CD4-positive, alpha-beta T cell treated with Interleukin-6 at 100 ng/mL for 8 hours (primary cell): ENCODE results near the gene CCDC88B.

Experiments used
- DNase-seq: peaks from one replicate; pipeline ENCODE4 v3.0.0-alpha.2; 2020; ENCODE audit warnings: mixed read lengths, low spot score

CCDC88B gene

DNA sequence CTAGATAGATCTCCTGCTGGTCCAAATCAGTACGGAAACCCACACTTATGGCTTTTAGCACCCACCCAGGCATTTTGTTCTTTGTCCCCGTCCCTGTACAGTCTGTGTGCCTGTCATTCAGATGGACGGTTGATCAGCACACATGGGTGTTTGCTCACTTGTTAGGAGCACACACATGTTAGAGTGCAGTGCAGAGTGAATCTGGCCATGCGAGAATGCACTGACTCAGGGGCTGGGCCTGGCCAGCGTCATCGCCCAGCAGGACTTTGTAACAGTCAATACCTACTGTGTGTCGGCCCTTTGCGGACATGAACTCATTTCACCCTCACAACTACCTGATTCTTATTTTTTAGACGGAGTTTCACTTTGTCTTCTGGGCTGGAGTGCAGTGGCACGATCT is 22.3 kb downstream of the CCDC88B start:
- no peak for DNase-seq

DNA sequence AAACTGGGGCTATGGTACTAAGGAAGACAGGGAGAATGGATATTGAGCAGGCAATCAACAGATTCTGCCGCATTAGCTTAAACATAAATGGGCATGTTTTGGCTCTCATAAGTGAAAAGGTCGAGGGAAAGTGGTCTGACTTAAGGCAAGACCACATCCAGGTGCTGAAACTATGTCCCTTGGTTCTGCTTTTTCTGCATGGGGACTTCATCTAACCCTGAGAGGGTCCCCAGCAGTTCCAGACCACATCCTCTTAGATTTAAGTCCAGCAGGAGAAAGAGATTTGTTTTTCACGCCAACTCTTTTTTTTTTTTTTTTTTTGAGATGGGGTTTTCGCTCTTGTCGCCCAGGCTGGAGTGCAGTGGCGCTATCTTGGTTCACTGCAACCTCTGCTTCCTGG is 24.4 kb downstream of the CCDC88B start:
- DNase-seq: no peak

GRCh38 chr11:64364911-64365310 is 24.9 kb downstream of the CCDC88B start:
- no peak for DNase-seq

GRCh38 chr11:64366751-64367150 is 26.7 kb downstream of the CCDC88B start:
- DNase-seq: no peak

DNA sequence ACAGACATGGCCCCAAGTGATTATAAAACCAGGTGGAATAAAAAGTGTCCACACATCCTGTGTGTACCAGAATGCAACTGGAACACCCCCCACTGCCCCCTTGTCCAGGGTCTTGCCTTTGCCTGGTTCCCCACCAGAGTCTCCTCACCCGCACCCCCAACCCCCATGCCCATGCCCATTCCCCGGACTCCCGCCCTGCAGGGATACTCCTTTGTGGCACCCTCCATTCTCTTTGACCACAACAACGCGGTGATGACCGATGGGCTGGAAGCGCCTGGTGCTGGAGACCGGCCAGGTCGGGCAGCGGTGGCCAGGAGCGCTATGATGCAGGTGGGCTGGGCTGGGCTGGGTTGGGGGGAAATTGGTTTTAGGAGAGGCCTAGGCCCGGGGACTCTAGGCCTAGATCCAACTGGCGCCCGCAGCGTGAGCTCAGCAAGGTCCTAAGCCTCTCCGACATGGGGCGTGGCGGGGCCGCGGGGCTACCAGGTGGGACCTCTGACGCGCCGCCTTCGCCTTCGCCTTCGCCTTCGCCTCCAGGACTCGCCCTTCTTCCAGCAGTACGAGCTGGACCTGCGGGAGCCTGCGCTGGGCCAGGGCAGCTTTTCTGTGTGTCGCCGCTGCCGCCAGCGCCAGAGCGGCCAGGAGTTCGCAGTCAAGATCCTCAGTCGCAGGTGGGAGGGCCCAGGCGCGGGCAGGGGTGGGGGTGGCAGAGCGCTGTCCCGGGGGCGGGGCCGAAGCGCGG is 28.1 kb downstream of the CCDC88B start:
- no peak for DNase-seq

DNA sequence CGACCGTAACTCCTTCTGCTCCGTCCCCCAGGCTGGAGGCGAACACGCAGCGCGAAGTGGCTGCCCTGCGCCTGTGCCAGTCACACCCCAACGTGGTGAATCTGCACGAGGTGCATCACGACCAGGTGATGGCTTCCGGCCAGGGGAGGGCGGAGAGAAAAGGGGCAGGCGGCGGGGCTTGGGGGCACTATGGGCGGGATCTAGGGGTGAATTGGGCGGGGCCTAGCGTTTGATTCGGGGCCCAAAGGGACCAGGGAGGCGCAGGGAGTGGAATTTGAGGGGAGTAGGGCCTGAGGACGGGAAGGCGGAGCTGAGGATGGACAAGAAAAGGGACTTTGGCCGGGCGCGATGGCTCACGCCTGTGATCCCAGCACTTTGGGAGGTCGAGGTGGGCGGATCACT is 28.7 kb downstream of the CCDC88B start:
- DNase-seq: no peak

- no peak for DNase-seq
Measured at GRCh38 chr11:64369440-64370421, 29.7 kb downstream of the CCDC88B start.

DNA sequence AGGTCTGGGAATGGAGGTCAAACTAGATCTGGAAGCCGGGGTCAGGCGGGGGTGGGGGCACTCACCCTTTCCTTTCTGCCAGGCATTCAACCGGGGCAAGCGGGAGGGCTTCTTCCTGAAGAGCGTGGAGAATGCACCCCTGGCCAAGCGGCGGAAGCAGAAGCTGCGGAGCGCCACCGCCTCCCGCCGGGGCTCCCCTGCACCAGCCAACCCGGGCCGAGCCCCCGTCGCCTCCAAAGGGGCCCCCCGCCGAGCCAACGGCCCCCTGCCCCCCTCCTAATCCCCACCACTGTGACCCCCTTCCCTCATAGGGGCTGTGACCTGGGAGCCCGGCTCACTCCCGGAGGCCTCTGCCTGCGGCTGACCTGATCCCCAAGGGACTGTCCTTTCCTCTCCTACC is 31.2 kb downstream of the CCDC88B start:
- DNase-seq: no peak

- DNase-seq: no peak
Measured at GRCh38 chr11:64372021-64372420, 32.0 kb downstream of the CCDC88B start.

GRCh38 chr11:64372802-64373597 is 33.0 kb downstream of the CCDC88B start:
- DNase-seq: no peak

GRCh38 chr11:64373598-64373974 is 33.6 kb downstream of the CCDC88B start:
- DNase-seq: no peak

GRCh38 chr11:64376071-64376470 is 36.1 kb downstream of the CCDC88B start:
- DNase-seq: no peak

DNA sequence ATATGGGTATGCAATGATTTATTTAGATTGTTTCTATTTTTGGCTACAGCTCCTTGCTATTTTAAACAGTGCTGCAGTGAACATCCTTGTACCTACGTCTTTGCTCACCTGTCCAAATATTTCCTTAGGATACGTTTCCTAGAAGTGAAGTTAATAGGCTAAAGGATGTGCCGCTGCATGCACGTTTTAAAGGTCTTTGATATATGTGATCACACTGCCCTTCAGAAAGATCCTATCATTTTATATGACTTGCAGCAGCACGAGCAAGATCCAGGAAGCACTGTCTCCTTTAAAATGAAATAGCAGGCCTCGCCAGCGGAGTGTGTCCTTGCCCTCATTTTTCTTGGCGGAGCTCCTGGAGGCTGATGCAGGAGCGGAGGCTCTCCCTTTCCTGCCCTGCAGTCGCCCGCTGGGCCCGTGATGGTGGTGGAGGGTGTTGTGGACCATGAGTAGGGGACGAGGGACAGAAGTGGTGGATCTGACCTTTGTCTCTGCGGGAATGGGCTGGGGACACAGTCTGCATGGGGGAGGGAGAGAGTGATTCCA is 38.4 kb downstream of the CCDC88B start:
- DNase-seq: no peak

DNA sequence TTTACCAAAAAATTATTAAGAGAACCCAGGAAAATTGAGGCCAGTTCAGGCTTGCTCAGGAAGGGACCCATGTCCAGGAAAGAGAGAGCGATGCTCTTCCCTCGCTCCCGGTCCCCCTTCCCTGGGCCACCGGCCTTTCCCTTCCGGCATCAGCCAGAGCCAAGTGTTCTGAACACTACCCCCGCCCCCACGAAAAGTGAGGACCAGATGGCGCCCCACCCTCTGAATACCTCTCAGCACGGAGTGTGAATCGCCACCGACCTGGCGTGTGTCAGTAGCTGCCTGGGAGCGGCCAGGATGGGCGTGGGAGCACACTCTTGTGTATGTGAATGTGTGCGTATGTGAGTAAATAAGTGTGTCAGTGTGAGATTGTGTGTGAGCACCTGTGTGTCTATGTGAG is 39.2 kb downstream of the CCDC88B start:
- no peak for DNase-seq

GRCh38 chr11:64379817-64380709 is 40.1 kb downstream of the CCDC88B start:
- no peak for DNase-seq

- no peak for DNase-seq
Measured at GRCh38 chr11:64381350-64381749, 41.3 kb downstream of the CCDC88B start.

DNA sequence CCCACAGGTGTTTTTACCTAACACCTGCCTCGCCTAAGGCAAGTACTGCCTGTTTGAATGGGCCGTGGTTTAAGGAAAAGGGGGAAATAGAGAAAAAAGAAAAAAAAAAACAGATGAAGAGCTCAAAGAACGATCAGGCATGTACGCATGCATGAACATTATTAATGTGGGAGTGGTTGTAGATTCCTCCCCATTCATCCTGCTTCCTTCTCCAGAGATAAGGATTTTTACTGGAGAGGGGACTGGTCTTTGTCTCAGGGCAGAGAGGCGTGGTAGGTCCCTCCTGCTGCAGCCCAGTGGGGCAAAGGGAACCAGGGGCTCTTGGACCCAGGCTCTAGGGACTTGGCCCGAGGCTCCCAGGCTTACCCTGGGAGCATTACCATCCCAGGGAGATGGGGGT is 42.0 kb downstream of the CCDC88B start:
- no peak for DNase-seq

DNA sequence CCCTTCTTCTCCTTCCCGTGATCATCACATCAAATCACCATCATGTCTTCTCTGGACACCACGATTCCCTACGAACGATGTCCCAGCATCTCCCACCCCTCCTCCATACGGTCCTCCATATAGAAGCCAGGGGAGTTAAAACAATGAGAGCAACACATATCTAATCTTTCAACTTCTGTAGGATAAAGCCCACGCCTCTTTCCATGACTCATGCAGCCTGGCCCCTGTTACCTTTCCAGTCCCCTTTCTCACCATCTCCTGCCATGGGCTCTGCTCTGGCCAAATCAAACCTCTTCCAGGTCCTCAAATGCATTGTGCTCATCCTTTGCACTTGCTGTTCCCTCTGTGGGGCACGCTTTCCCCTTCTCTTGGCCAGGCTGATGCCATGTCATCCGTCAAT is 42.6 kb downstream of the CCDC88B start:
- DNase-seq: no peak

- DNase-seq: no peak
Measured at GRCh38 chr11:64383580-64383979, 43.6 kb downstream of the CCDC88B start.

GRCh38 chr11:64384028-64384737 is 44.2 kb downstream of the CCDC88B start:
- DNase-seq: no peak
